ENCODE measurements around the gene CPLANE2.

CPLANE2 gene

GRCh38 chr1:16239972-16240491 is 3.0 kb upstream of the CPLANE2 start:
- TF ChIP-seq CTCF (IDR thresholded peaks at IDR 0.05; ENCODE audit: poor library complexity, severe bottlenecking): no peak
- ATAC-seq (ENCODE audit: low read depth) (no peak), DNase-seq (ENCODE audit: low spot score) (no peak)
- Histone ChIP-seq H3K4me1 (ENCODE audit: insufficient read depth, poor library complexity, severe bottlenecking) (peaks cover 12% of the 10 kb centered on the region), H3K27me3 (ENCODE audit: insufficient read depth, poor library complexity, severe bottlenecking) (no peaks in the 10 kb centered on the region), H3K4me3 (ENCODE audit: severe bottlenecking) (no peak overlapping the region), H3K27ac (ENCODE audit: poor library complexity, severe bottlenecking) (no peak overlapping the region), H3K9me3 (ENCODE audit: severe bottlenecking) (no peaks in the 10 kb centered on the region), H3K36me3 (ENCODE audit: low read depth) (no peaks in the 10 kb centered on the region)

GRCh38 chr1:16237343-16237830 is 404 bp upstream of the CPLANE2 start:
- H3K36me3 ChIP-seq (ENCODE audit: low read depth): no peaks in the 10 kb centered on the region
- no peak for DNase-seq (ENCODE audit: low spot score)

GRCh38 chr1:16235944-16236510 is 956 bp downstream of the CPLANE2 start:
- DNase-seq (ENCODE audit: low spot score): no peak
- peak overlapping the region; percentile 61 for H3K27ac ChIP-seq (ENCODE audit: poor library complexity, severe bottlenecking)
- H3K36me3 ChIP-seq (ENCODE audit: low read depth): no peaks in the 10 kb centered on the region
- no peaks in the 10 kb centered on the region for H3K9me3 ChIP-seq (ENCODE audit: severe bottlenecking)
- H3K4me1 ChIP-seq (ENCODE audit: insufficient read depth, poor library complexity, severe bottlenecking): peaks cover 12% of the 10 kb centered on the region
- no peak for TF ChIP-seq CTCF (IDR thresholded peaks at IDR 0.05; ENCODE audit: poor library complexity, severe bottlenecking)
- ATAC-seq (ENCODE audit: low read depth): peak; percentile 70
- H3K4me3 ChIP-seq (ENCODE audit: severe bottlenecking): peak overlapping the region; percentile 46
- H3K27me3 ChIP-seq (ENCODE audit: insufficient read depth, poor library complexity, severe bottlenecking): no peaks in the 10 kb centered on the region

More at GRCh38 chr1:16237343-16237830, 404 bp upstream of the CPLANE2 start:
- Histone ChIP-seq H3K4me1 (ENCODE audit: insufficient read depth, poor library complexity, severe bottlenecking) (peaks cover 12% of the 10 kb centered on the region), H3K9me3 (ENCODE audit: severe bottlenecking) (no peaks in the 10 kb centered on the region), H3K27me3 (ENCODE audit: insufficient read depth, poor library complexity, severe bottlenecking) (no peaks in the 10 kb centered on the region), H3K4me3 (ENCODE audit: severe bottlenecking) (peak overlapping the region; percentile 46), H3K27ac (ENCODE audit: poor library complexity, severe bottlenecking) (peak overlapping the region; percentile 61)
- no peak for TF ChIP-seq CTCF (IDR thresholded peaks at IDR 0.05; ENCODE audit: poor library complexity, severe bottlenecking)
- ATAC-seq (ENCODE audit: low read depth): no peak

- no peak overlapping the region for H3K4me3 ChIP-seq (ENCODE audit: severe bottlenecking)
- TF ChIP-seq CTCF (IDR thresholded peaks at IDR 0.05; ENCODE audit: poor library complexity, severe bottlenecking): no peak
- DNase-seq (ENCODE audit: low spot score) (no peak), ATAC-seq (ENCODE audit: low read depth) (no peak)
- H3K27me3 ChIP-seq (ENCODE audit: insufficient read depth, poor library complexity, severe bottlenecking): no peaks in the 10 kb centered on the region
- H3K4me1 ChIP-seq (ENCODE audit: insufficient read depth, poor library complexity, severe bottlenecking): peaks cover 12% of the 10 kb centered on the region
- no peak overlapping the region for H3K27ac ChIP-seq (ENCODE audit: poor library complexity, severe bottlenecking)
- H3K36me3 ChIP-seq (ENCODE audit: low read depth): no peaks in the 10 kb centered on the region
- H3K9me3 ChIP-seq (ENCODE audit: severe bottlenecking): no peaks in the 10 kb centered on the region
Measured at GRCh38 chr1:16235347-16235746, 1.6 kb downstream of the CPLANE2 start.

- Histone ChIP-seq H3K9me3 (ENCODE audit: severe bottlenecking) (no peaks in the 10 kb centered on the region), H3K27ac (ENCODE audit: poor library complexity, severe bottlenecking) (no peak overlapping the region), H3K4me3 (ENCODE audit: severe bottlenecking) (no peak overlapping the region), H3K36me3 (ENCODE audit: low read depth) (no peaks in the 10 kb centered on the region), H3K4me1 (ENCODE audit: insufficient read depth, poor library complexity, severe bottlenecking) (peaks cover 12% of the 10 kb centered on the region), H3K27me3 (ENCODE audit: insufficient read depth, poor library complexity, severe bottlenecking) (no peaks in the 10 kb centered on the region)
- no peak for DNase-seq (ENCODE audit: low spot score)
- no peak for ATAC-seq (ENCODE audit: low read depth)
- no peak for TF ChIP-seq CTCF (IDR thresholded peaks at IDR 0.05; ENCODE audit: poor library complexity, severe bottlenecking)
Measured at GRCh38 chr1:16233431-16233830, 3.6 kb downstream of the CPLANE2 start.
